SU-DHL-6 (cell line): ENCODE measurements around the gene MEIG1.

Source experiments
- H2AFZ ChIP-seq: fragments of 200-600 bp; sonication (generic); 2 replicates; pipeline ENCODE4 v1.6.1; 2014; ENCODE audit warnings: low read depth, mild to moderate bottlenecking, moderate library complexity, mixed read lengths, antibody characterized with exemption, low read length; ENCODE audit not compliant: severe bottlenecking
- H3F3A ChIP-seq: fragments of 200-600 bp; shearing (Covaris generic); 2 replicates; pipeline ENCODE4 v1.6.0; 2016; ENCODE audit warnings: antibody characterized with exemption, mild to moderate bottlenecking; ENCODE audit not compliant: insufficient read depth
- H3K27ac ChIP-seq: fragments of 200-600 bp; sonication (generic); 2 replicates; pipeline ENCODE4 v1.5.1; 2016; ENCODE audit warnings: low read depth, mild to moderate bottlenecking, low read length, moderate library complexity, mixed read lengths
- H3K27me3 ChIP-seq: fragments of 200-600 bp; sonication (generic), shearing (Covaris generic); 2 replicates; pipeline ENCODE4 v1.6.0; 2014; ENCODE audit warnings: mild to moderate bottlenecking, low read length
- H3K36me3 ChIP-seq: fragments of 200-600 bp; sonication (generic); 2 replicates; pipeline ENCODE4 v1.6.1; 2014; ENCODE audit warnings: mild to moderate bottlenecking, low read length, mixed read lengths
- H3K4me2 ChIP-seq: fragments of 300-600, 200-600 bp; shearing (Covaris generic), sonication (generic); 2 replicates; pipeline ENCODE4 v1.6.0; 2014; ENCODE audit warnings: low read length, low read depth, mild to moderate bottlenecking; ENCODE audit not compliant: poor library complexity, severe bottlenecking
- H3K4me3 ChIP-seq: fragments of 200-600 bp; sonication (generic); 2 replicates; pipeline ENCODE4 v1.5.1; 2014; ENCODE audit warnings: antibody characterized with exemption, low read length, mild to moderate bottlenecking, mixed read lengths; ENCODE audit not compliant: insufficient read depth, poor library complexity, severe bottlenecking
- H3K79me2 ChIP-seq: fragments of 200-600 bp; sonication (generic); 2 replicates; pipeline ENCODE4 v1.6.1; 2014; ENCODE audit warnings: mild to moderate bottlenecking, low read length, moderate library complexity; ENCODE audit not compliant: insufficient read depth
- H3K9ac ChIP-seq: fragments of 200-600 bp; sonication (generic); 2 replicates; pipeline ENCODE4 v1.7.0; 2014; ENCODE audit warnings: mild to moderate bottlenecking, low read length
- H3K9me2 ChIP-seq: fragments of 200-600 bp; sonication (generic); replicated peaks from 2 replicates; pipeline ENCODE4 v1.6.1; 2014; ENCODE audit warnings: low read length; ENCODE audit not compliant: insufficient read depth
- H3K9me3 ChIP-seq: fragments of 200-600 bp; sonication (generic); 2 replicates; pipeline ENCODE4 v1.6.1; 2014; ENCODE audit warnings: low read length, mixed read lengths; ENCODE audit not compliant: insufficient read depth
- H4K20me1 ChIP-seq: fragments of 200-600 bp; sonication (generic); 2 replicates; pipeline ENCODE4 v1.6.1; 2014; ENCODE audit warnings: low read depth, mild to moderate bottlenecking, antibody characterized with exemption, low read length, moderate library complexity, mixed read lengths
- EZH2phosphoT487 ChIP-seq: fragments of 200-600 bp; sonication (generic), shearing (Covaris generic); conservative IDR thresholded peaks from 2 replicates; pipeline ENCODE4 v1.6.1; 2018; ENCODE audit warnings: mild to moderate bottlenecking, antibody characterized with exemption, low read length, moderate library complexity, mixed read lengths
- TF ChIP-seq, protein P1 (sequence below): fragments of 200-600 bp; sonication (generic); IDR thresholded peaks from one replicate; pipeline ENCODE4 v1.5.1; 2017; ENCODE audit warnings: antibody characterized with exemption, mild to moderate bottlenecking, low read length, moderate library complexity; ENCODE audit not compliant: insufficient read depth, poor library complexity, severe bottlenecking

MEIG1 gene, protein sequence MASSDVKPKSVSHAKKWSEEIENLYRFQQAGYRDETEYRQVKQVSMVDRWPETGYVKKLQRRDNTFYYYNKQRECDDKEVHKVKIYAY

DNA sequence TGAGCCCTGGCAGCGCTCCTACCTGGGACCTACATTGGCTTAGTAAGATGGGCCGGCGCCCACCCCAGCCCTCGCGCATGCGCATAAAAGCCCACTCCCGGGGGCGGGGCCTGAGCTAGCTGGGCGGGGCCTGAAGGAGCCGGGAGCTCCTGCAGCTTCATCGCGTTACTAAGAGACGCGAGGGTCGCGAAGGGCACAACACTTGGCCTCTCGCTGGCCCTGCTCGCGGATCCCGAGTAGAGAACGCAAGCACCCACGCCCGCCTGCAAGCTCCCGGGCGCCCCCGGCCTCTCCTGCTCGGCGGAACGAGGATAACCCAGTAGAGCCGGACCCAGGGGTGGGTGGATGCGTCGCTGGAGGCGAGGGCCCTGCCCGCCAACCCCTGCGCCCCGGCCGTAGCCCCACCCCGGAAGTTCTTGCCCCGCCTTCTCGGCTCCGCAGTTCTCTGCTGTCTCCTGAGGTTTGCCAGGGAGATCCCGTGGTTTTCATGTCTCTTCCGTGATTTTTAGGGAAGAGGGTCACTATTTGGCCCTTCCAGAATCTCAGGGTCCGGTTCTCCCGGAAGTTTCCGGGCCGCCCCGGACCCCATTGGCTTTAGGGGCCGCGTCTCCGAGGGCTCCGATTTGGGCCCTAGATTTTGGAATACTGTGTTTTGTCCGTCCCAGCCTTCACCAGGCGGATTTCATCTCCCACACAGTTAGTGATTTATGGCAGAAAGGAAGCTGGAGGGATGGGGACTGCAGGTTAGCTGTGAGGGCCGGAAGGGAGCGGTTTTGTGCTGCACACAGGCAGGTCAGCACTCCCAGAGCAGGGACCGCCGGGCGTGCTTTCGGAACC, at the start of gene MEIG1:
Gene MEIG1, plus strand, starts transcription at position 168 of the 837 bp plus-strand sequence. CDS start 7,081 bp downstream, outside the sequence.
- peaks cover 24% of the 10 kb centered on the region for H3F3A ChIP-seq
- peak within 1 kb of the TSS; percentile 88 for H3K27ac ChIP-seq
- no peaks in the 10 kb centered on the region for H3K9me2 ChIP-seq
- no peaks in the 10 kb centered on the region for H3K9me3 ChIP-seq
- H3K36me3 ChIP-seq: no peaks in the 10 kb centered on the region
- H3K79me2 ChIP-seq: no peaks in the 10 kb centered on the region
- H3K9ac ChIP-seq: peak within 1 kb of the TSS; percentile 75
- TF ChIP-seq, protein P1, sequence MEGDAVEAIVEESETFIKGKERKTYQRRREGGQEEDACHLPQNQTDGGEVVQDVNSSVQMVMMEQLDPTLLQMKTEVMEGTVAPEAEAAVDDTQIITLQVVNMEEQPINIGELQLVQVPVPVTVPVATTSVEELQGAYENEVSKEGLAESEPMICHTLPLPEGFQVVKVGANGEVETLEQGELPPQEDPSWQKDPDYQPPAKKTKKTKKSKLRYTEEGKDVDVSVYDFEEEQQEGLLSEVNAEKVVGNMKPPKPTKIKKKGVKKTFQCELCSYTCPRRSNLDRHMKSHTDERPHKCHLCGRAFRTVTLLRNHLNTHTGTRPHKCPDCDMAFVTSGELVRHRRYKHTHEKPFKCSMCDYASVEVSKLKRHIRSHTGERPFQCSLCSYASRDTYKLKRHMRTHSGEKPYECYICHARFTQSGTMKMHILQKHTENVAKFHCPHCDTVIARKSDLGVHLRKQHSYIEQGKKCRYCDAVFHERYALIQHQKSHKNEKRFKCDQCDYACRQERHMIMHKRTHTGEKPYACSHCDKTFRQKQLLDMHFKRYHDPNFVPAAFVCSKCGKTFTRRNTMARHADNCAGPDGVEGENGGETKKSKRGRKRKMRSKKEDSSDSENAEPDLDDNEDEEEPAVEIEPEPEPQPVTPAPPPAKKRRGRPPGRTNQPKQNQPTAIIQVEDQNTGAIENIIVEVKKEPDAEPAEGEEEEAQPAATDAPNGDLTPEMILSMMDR: no peak
- TF ChIP-seq EZH2phosphoT487: no peak
- peak within 1 kb of the TSS; percentile 84 for H3K4me2 ChIP-seq
- peak within 1 kb of the TSS; percentile 70 for H3K4me3 ChIP-seq
- H2AFZ ChIP-seq: peak within 1 kb of the TSS; percentile 58
- H3K27me3 ChIP-seq: no peaks in the 10 kb centered on the region
- H4K20me1 ChIP-seq: no peaks in the 10 kb centered on the region

GRCh38 chr10:14910953-14911352, 48.2 kb upstream of the MEIG1 start:
- Histone ChIP-seq H3K9ac (no peak overlapping the region), H3K9me2 (no peaks in the 10 kb centered on the region), H3K79me2 (peaks cover 3% of the 10 kb centered on the region; the same call in 1 of the 2 replicates), H3K27ac (no peak overlapping the region), H3K27me3 (no peaks in the 10 kb centered on the region), H2AFZ (no peak overlapping the region), H3K36me3 (peaks cover 54% of the 10 kb centered on the region), H4K20me1 (no peaks in the 10 kb centered on the region), H3K4me2 (no peak overlapping the region), H3K4me3 (no peak overlapping the region), H3K9me3 (no peaks in the 10 kb centered on the region), H3F3A (peaks cover 47% of the 10 kb centered on the region; the same call in 1 of the 2 replicates)
- no peak for TF ChIP-seq EZH2phosphoT487
- TF ChIP-seq, protein P1: no peak

DNA sequence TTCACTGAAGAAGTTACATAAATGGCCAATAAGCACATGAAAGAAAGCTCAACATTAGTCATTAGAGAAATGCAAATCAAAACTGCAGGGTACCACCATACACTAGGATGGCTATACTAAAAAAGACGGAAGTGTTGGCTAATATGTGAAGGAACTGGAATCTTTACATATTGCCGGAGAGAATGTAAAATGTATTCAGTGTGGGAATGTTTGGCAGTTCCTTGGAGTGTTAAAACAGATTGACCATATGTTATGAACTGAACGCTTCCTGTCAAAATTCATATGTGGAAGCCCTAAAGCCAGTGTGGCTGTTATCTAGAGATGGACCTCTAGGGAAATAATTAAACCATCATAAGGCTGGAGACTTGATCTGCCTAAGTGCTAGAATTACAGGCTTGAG, 47.4 kb upstream of the MEIG1 start:
- peaks cover 3% of the 10 kb centered on the region; the same call in 1 of the 2 replicates for H3K79me2 ChIP-seq
- no peaks in the 10 kb centered on the region for H3K9me2 ChIP-seq
- H3K4me3 ChIP-seq: no peak overlapping the region
- H3K27ac ChIP-seq: no peak overlapping the region
- no peak overlapping the region for H2AFZ ChIP-seq
- no peak overlapping the region for H3K4me2 ChIP-seq
- H4K20me1 ChIP-seq: no peaks in the 10 kb centered on the region
- no peak overlapping the region for H3K9ac ChIP-seq
- H3K36me3 ChIP-seq: peaks cover 56% of the 10 kb centered on the region
- peaks cover 48% of the 10 kb centered on the region; the same call in 1 of the 2 replicates for H3F3A ChIP-seq
- TF ChIP-seq EZH2phosphoT487: no peak
- TF ChIP-seq, protein P1: no peak
- no peaks in the 10 kb centered on the region for H3K9me3 ChIP-seq
- no peaks in the 10 kb centered on the region for H3K27me3 ChIP-seq
